ENCODE data around the gene NHEJ1. TPM values are rescaled to one million over a fixed set of nuclear protein-coding genes. Genes with fewer than 3 reads are reported as not detected.

The NHEJ1 gene
- total and polyA plus RNA-seq, 7 experiments from 2014 or later: 11.4 to 32.7 (median 18.5) TPM

- no peaks in the 10 kb centered on the region for H3K27me3 Mint-ChIP-seq
- CTCF ChIA-PET: interaction anchor here (0.8 to 1.9 kb wide), 2 partner anchors 14 to 33 kb away, joined by 4 read pairs; no protein-coding TSS in a partner anchor
- H3K9me3 ChIP-seq (ENCODE audit: control insufficient read depth in 2 of 3, low read length in 3 of 3): no peaks in the 10 kb centered on the region
- no peak overlapping the region for H3K27ac Mint-ChIP-seq
- intact Hi-C loops (cut with micrococcal nuclease): no loop called here
- peaks cover 0 to 1% (median 0%) of the 10 kb centered on the region in 11 donors for H3K9me3 Mint-ChIP-seq
- no peaks in the 10 kb centered on the region for H3K4me1 ChIP-seq (ENCODE audit: control insufficient read depth in 2 of 2, insufficient read depth in 2 of 2, low read length in 2 of 2)
- H3K27me3 ChIP-seq (ENCODE audit: control insufficient read depth in 2 of 2, insufficient read depth in 2 of 2, low read length in 2 of 2): no peaks in the 10 kb centered on the region
- no peak for ATAC-seq
- no peak for DNase-seq
- POLR2A ChIA-PET: interaction anchor here (0.5 kb wide), 1 partner anchor 77 kb away, joined by 7 read pairs; no protein-coding TSS in a partner anchor
- H3K4me3 Mint-ChIP-seq: no peak overlapping the region
- peaks cover 0 to 11% (median 0%) of the 10 kb centered on the region in 3 experiments for H3K36me3 ChIP-seq (ENCODE audit: control insufficient read depth in 2 of 3, insufficient read depth in 3 of 3, low read length in 3 of 3)
- H3K4me3 ChIP-seq (ENCODE audit: low read length): no peak overlapping the region
- peaks cover 0 to 42% (median 15%) of the 10 kb centered on the region in 5 donors for H3K36me3 Mint-ChIP-seq
- no peak overlapping the region for H3K27ac ChIP-seq (ENCODE audit: low read depth, low read length)
- H3K4me1 Mint-ChIP-seq: peaks cover 0 to 16% (median 3%) of the 10 kb centered on the region in 7 donors
Measured at GRCh38 chr2:219133976-219134375, 26.6 kb downstream of the NHEJ1 start.

DNA sequence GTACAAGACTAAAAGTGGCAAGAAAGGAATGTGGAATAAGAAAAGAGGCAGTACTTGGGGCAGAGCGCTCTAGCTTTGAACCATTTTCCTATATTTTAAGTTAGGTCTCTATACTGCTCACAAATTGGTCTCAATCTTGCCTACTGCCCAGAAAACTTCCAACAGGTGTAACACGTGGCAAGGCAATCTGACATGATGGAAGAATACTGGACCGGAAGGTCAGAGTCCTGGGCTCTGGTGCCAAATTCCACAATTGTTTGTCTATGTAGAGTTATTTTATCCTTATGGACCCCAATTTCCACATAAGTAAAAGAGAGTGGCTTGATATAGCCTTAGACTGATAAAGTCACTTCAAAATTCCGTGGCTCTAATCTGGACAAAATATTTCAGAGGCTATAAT lies 28.9 kb downstream of the NHEJ1 start:
- H3K4me3 Mint-ChIP-seq: no peak overlapping the region
- no peak overlapping the region for H3K4me3 ChIP-seq (ENCODE audit: low read length)
- H3K27me3 Mint-ChIP-seq: no peaks in the 10 kb centered on the region
- H3K9me3 ChIP-seq (ENCODE audit: control insufficient read depth in 2 of 3, low read length in 3 of 3): no peaks in the 10 kb centered on the region
- no peak for DNase-seq
- peaks cover 0 to 46% (median 7%) of the 10 kb centered on the region in 5 donors for H3K36me3 Mint-ChIP-seq
- no peak for ATAC-seq
- no peaks in the 10 kb centered on the region for H3K4me1 ChIP-seq (ENCODE audit: control insufficient read depth in 2 of 2, insufficient read depth in 2 of 2, low read length in 2 of 2)
- H3K27ac ChIP-seq (ENCODE audit: low read depth, low read length): no peak overlapping the region
- peaks cover 0 to 11% (median 0%) of the 10 kb centered on the region in 3 experiments for H3K36me3 ChIP-seq (ENCODE audit: control insufficient read depth in 2 of 3, insufficient read depth in 3 of 3, low read length in 3 of 3)
- ChIA-PET POLR2A (no interaction called here), CTCF (interaction anchor here (1.4 kb wide), 1 partner anchor 105 kb away, joined by 3 read pairs; no protein-coding TSS in a partner anchor)
- H3K27me3 ChIP-seq (ENCODE audit: control insufficient read depth in 2 of 2, insufficient read depth in 2 of 2, low read length in 2 of 2): no peaks in the 10 kb centered on the region
- peaks cover 0 to 28% (median 8%) of the 10 kb centered on the region in 7 donors for H3K4me1 Mint-ChIP-seq
- intact Hi-C loops (cut with micrococcal nuclease): no loop called here
- H3K9me3 Mint-ChIP-seq: peaks cover 0 to 1% (median 0%) of the 10 kb centered on the region in 11 donors
- no peak overlapping the region for H3K27ac Mint-ChIP-seq

- peaks cover 0 to 11% (median 0%) of the 10 kb centered on the region in 3 experiments for H3K36me3 ChIP-seq (ENCODE audit: control insufficient read depth in 2 of 3, insufficient read depth in 3 of 3, low read length in 3 of 3)
- H3K27me3 ChIP-seq (ENCODE audit: control insufficient read depth in 2 of 2, insufficient read depth in 2 of 2, low read length in 2 of 2): no peaks in the 10 kb centered on the region
- Mint-ChIP-seq H3K27ac (no peak overlapping the region), H3K27me3 (no peaks in the 10 kb centered on the region), H3K4me1 (peaks cover 0 to 28% (median 9%) of the 10 kb centered on the region in 7 donors), H3K9me3 (peaks cover 0 to 1% (median 0%) of the 10 kb centered on the region in 11 donors), H3K4me3 (no peak overlapping the region), H3K36me3 (peaks cover 0 to 50% (median 7%) of the 10 kb centered on the region in 5 donors)
- ChIA-PET POLR2A (no interaction called here), CTCF (interaction anchor here (1.4 kb wide), 1 partner anchor 104 kb away, joined by 3 read pairs; no protein-coding TSS in a partner anchor)
- DNase-seq (no peak), ATAC-seq (no peak)
- H3K9me3 ChIP-seq (ENCODE audit: control insufficient read depth in 2 of 3, low read length in 3 of 3): no peaks in the 10 kb centered on the region
- H3K27ac ChIP-seq (ENCODE audit: low read depth, low read length): no peak overlapping the region
- H3K4me1 ChIP-seq (ENCODE audit: control insufficient read depth in 2 of 2, insufficient read depth in 2 of 2, low read length in 2 of 2): no peaks in the 10 kb centered on the region
- H3K4me3 ChIP-seq (ENCODE audit: low read length): no peak overlapping the region
- intact Hi-C loops (cut with micrococcal nuclease): no loop called here
Measured at GRCh38 chr2:219131327-219131726, 29.3 kb downstream of the NHEJ1 start.

DNA sequence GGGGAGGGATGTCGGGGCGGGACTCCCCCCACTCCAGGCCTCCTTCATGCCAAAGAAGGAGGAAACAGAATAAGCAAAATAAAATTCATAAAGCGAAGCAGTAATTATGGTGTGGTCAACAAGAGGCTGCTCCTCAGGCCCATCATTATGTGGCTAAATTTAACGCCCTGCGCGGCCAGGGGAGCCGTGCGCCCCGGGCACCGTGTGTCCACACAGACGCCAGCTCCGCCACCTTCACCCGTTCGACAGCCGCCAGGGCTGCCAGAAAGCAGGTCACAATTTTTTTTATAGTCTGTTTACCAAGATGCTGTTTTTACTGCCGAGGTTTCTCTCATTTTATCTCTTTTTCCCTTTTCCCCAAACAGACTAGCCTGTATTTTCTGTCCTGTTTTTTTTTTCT lies 31.0 kb downstream of the NHEJ1 start:
- no peak for ATAC-seq
- H3K36me3 ChIP-seq (ENCODE audit: control insufficient read depth in 2 of 3, insufficient read depth in 3 of 3, low read length in 3 of 3): peaks cover 0 to 11% (median 0%) of the 10 kb centered on the region in 3 experiments
- intact Hi-C loops (cut with micrococcal nuclease): no loop called here
- no peak overlapping the region for H3K4me3 ChIP-seq (ENCODE audit: low read length)
- no peak overlapping the region for H3K27ac ChIP-seq (ENCODE audit: low read depth, low read length)
- H3K27ac Mint-ChIP-seq: no peak overlapping the region
- H3K27me3 ChIP-seq (ENCODE audit: control insufficient read depth in 2 of 2, insufficient read depth in 2 of 2, low read length in 2 of 2): no peaks in the 10 kb centered on the region
- peaks cover 0 to 62% (median 7%) of the 10 kb centered on the region in 5 donors for H3K36me3 Mint-ChIP-seq
- no peak overlapping the region for H3K4me3 Mint-ChIP-seq
- peaks cover 0 to 1% (median 0%) of the 10 kb centered on the region in 11 donors for H3K9me3 Mint-ChIP-seq
- H3K9me3 ChIP-seq (ENCODE audit: control insufficient read depth in 2 of 3, low read length in 3 of 3): no peaks in the 10 kb centered on the region
- POLR2A ChIA-PET: interaction anchor here (0.6 kb wide), 1 partner anchor 85 kb away, joined by 3 read pairs; no protein-coding TSS in a partner anchor
- H3K27me3 Mint-ChIP-seq: no peaks in the 10 kb centered on the region
- H3K4me1 ChIP-seq (ENCODE audit: control insufficient read depth in 2 of 2, insufficient read depth in 2 of 2, low read length in 2 of 2): peaks cover 0 to 4% of the 10 kb centered on the region in 2 donors
- CTCF ChIA-PET: no interaction called here
- H3K4me1 Mint-ChIP-seq: peaks cover 4 to 38% (median 19%) of the 10 kb centered on the region in 7 donors
- DNase-seq: no peak

DNA sequence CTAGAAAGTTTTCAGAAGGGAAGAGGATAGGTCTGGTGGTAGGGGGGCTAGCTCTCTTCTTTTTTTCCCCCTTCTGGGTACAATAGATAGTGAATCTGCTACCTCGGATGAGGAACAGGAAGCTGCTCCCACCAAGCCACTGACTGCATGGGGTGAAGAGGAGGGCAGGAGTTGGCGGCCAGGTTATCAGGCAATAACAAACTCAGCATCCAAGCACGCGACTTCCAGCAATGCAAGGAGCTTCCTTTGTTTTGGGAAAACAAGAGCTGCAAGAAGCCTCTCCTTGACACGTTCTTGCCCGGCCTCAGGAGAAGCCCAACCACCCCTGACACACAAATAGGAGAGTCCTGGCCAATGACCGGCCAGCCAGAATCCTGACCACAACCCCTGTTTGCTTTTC lies 32.2 kb downstream of the NHEJ1 start:
- Mint-ChIP-seq H3K27ac (no peak overlapping the region), H3K27me3 (no peaks in the 10 kb centered on the region), H3K4me3 (no peak overlapping the region), H3K4me1 (peaks cover 10 to 42% (median 26%) of the 10 kb centered on the region in 7 donors), H3K36me3 (peaks cover 0 to 56% (median 5%) of the 10 kb centered on the region in 5 donors), H3K9me3 (no peaks in the 10 kb centered on the region)
- Histone ChIP-seq H3K27me3 (ENCODE audit: control insufficient read depth in 2 of 2, insufficient read depth in 2 of 2, low read length in 2 of 2) (no peaks in the 10 kb centered on the region), H3K27ac (ENCODE audit: low read depth, low read length) (no peak overlapping the region), H3K36me3 (ENCODE audit: control insufficient read depth in 2 of 3, insufficient read depth in 3 of 3, low read length in 3 of 3) (peaks cover 0 to 11% (median 0%) of the 10 kb centered on the region in 3 experiments), H3K9me3 (ENCODE audit: control insufficient read depth in 2 of 3, low read length in 3 of 3) (no peaks in the 10 kb centered on the region), H3K4me1 (ENCODE audit: control insufficient read depth in 2 of 2, insufficient read depth in 2 of 2, low read length in 2 of 2) (peaks cover 0 to 12% of the 10 kb centered on the region in 2 donors), H3K4me3 (ENCODE audit: low read length) (no peak overlapping the region)
- ATAC-seq (no peak), DNase-seq (no peak)
- intact Hi-C loops (cut with micrococcal nuclease): no loop called here
- POLR2A ChIA-PET: no interaction called here
- CTCF ChIA-PET: interaction anchor here (0.6 to 1.0 kb wide), 2 partner anchors 16 to 31 kb away, joined by 3 read pairs; no protein-coding TSS in a partner anchor

DNA sequence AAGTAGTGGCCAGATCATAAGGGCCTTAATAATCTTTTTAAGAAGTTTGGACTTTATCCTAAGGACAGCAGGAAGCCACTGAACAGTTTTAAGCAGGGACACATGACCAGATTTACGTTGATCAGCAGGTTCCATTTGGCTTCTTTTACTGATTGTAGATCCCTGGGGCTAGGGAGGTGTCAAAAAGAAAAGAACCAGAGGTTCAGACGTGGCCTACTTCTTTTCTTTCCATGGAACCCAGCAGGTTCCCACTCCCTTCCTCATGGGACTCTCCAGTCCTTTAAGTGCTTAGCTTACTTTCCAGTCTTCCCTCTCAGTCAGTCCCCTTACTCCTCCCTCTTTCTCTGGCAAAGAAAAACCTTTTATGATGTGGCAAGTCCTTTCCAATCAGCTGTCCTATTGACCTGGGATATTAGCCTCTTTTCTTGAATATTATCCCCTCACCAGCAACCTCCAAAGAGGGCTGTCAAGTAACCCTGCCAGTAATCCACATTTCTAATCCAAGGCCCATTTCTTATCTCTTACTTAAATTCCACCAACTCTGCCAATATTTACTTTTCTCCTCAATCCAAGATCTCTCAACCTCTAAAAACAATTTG lies 33.5 kb downstream of the NHEJ1 start:
- DNase-seq: no peak
- Histone ChIP-seq H3K27me3 (ENCODE audit: control insufficient read depth in 2 of 2, insufficient read depth in 2 of 2, low read length in 2 of 2) (no peaks in the 10 kb centered on the region), H3K4me1 (ENCODE audit: control insufficient read depth in 2 of 2, insufficient read depth in 2 of 2, low read length in 2 of 2) (peaks cover 0 to 12% of the 10 kb centered on the region in 2 donors), H3K36me3 (ENCODE audit: control insufficient read depth in 2 of 3, insufficient read depth in 3 of 3, low read length in 3 of 3) (peaks cover 0 to 11% (median 0%) of the 10 kb centered on the region in 3 experiments), H3K27ac (ENCODE audit: low read depth, low read length) (no peak overlapping the region), H3K4me3 (ENCODE audit: low read length) (no peak overlapping the region), H3K9me3 (ENCODE audit: control insufficient read depth in 2 of 3, low read length in 3 of 3) (no peaks in the 10 kb centered on the region)
- ATAC-seq: no peak
- Mint-ChIP-seq H3K9me3 (no peaks in the 10 kb centered on the region), H3K4me3 (no peak overlapping the region), H3K36me3 (peaks cover 0 to 48% (median under 1%) of the 10 kb centered on the region in 5 donors), H3K4me1 (peaks cover 10 to 41% (median 23%) of the 10 kb centered on the region in 7 donors), H3K27me3 (no peaks in the 10 kb centered on the region), H3K27ac (no peak overlapping the region)
- POLR2A ChIA-PET: no interaction called here
- intact Hi-C loops (cut with micrococcal nuclease): no loop called here
- CTCF ChIA-PET: no interaction called here

Data from naive thymus-derived CD4-positive, alpha-beta T cell (primary cell).